ENCODE data around the gene NME9.

Gene NME9

DNA sequence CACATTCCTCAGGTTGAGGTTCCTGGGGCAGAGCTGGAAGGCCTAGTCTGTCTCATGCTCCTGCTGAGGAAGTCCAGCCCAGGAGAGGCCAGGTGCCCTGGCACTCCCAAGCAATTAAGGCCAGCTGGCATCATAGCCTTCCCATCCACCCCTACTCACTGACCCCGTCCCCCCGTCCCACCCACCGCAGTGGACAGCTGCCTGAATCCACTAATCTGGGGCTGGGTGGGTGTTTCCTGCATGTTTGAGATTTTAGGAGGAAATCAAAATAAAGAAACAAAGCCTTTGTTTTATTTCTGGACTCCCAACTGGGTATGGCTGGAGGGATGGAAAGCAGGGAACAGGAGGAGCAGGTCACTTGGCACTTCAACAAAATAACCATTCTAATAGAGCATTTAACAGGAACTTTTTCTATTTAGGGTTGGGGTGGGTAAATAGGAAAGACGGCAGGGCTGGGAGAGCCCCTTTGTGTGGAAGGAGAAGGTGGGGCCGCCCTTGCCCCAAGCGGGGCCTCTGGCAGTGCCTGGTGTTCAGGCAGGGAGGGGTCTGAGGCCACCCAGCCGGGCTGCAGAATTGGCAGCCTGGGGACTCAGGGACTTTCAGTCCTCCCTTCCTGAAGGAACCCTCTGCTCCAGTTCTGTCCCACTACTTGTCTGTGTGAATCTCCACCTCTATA is 27.2 kb upstream of the NME9 start:
- Mint-ChIP-seq H3K36me3 (ENCODE audit: low read depth) (peaks cover 76% of the 10 kb centered on the region), H3K9me3 (no peaks in the 10 kb centered on the region), H3K27ac (no peak overlapping the region), H3K27me3 (no peaks in the 10 kb centered on the region), H3K4me1 (ENCODE audit: low read depth) (peaks cover 56% of the 10 kb centered on the region), H3K4me3 (no peak overlapping the region)
- intact Hi-C loops (cut with micrococcal nuclease), result no loop called here

DNA sequence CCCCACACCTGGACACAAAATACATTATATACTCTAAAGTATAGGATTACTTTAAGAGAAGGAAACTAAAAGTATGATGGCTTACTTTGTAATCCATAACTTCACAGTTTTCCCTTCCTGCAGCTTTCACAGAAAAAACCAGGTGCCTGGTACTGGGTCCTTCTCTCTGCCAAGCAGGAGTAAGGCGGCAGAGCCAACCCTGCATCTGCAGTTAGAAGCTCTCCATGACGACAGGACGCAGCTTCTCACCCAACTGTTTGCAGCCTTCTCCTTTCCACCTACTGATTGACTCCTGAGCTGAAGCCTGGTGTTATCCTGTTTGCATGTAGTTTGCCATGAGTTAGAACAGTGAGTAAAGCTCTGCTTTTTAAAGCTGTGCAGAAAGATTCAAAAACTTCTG is 25.4 kb upstream of the NME9 start:
- Mint-ChIP-seq H3K36me3 (ENCODE audit: low read depth) (peaks cover 64% of the 10 kb centered on the region), H3K9me3 (no peaks in the 10 kb centered on the region), H3K27me3 (no peaks in the 10 kb centered on the region), H3K4me1 (ENCODE audit: low read depth) (peaks cover 59% of the 10 kb centered on the region), H3K27ac (no peak overlapping the region), H3K4me3 (no peak overlapping the region)
- intact Hi-C loops (cut with micrococcal nuclease), result no loop called here

DNA sequence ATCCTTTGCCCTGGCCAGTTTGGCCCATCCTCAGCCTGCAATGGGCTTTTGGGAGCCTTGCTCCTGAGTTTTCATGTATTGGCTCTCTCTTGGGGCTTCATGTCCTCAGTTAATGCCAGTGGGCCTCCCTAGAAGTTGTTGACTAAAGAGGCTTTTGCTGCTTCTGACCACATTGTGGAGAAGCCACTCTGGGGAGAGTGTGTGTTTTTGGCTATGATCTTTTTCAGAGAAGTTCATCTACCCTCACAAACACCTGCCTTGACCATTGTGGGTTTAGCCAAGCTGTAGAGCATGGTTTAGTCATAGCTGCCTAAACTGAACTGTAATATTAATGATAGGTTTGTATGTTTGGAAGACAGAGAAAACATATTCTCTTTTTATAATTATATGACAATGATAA is 24.7 kb upstream of the NME9 start:
- Mint-ChIP-seq H3K36me3 (ENCODE audit: low read depth) (peaks cover 64% of the 10 kb centered on the region), H3K27me3 (no peaks in the 10 kb centered on the region), H3K4me3 (no peak overlapping the region), H3K9me3 (no peaks in the 10 kb centered on the region), H3K27ac (no peak overlapping the region), H3K4me1 (ENCODE audit: low read depth) (peaks cover 66% of the 10 kb centered on the region)
- intact Hi-C loops (cut with micrococcal nuclease), result no loop called here

DNA sequence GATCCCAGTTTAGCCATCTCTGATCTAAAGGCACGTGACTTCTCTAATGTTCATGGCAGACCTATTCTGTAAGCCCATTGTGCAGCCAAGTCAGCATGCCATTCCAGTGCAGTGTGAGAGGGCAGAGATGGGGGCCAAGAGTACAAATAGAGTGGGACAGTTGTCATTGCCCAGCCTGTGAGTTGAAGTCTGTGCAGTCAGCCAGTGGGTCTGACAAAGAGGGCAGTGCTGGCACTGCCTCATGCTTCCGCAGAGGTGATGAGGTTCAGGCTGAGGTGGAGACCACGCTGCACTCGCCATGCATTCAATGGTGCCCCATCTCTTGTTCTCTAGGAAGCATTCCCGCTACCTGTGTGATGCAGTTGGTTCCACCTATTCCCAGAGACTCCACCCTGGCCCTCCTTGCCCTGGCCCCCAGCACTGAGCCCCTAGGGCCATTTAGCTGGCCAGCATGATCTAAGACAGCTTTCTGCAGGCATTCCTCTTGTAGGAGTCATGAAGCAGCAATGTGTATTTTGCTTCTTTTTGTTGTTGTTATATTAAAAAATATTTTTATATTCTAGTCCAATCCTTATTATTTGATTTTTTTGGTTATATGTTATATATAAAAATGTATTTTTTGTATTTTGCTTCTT is 22.4 kb upstream of the NME9 start:
- Mint-ChIP-seq H3K9me3 (no peaks in the 10 kb centered on the region), H3K4me3 (no peak overlapping the region), H3K27ac (no peak overlapping the region), H3K36me3 (ENCODE audit: low read depth) (peaks cover 58% of the 10 kb centered on the region), H3K4me1 (ENCODE audit: low read depth) (peaks cover 61% of the 10 kb centered on the region), H3K27me3 (no peaks in the 10 kb centered on the region)
- intact Hi-C loops (cut with micrococcal nuclease), result no loop called here

DNA sequence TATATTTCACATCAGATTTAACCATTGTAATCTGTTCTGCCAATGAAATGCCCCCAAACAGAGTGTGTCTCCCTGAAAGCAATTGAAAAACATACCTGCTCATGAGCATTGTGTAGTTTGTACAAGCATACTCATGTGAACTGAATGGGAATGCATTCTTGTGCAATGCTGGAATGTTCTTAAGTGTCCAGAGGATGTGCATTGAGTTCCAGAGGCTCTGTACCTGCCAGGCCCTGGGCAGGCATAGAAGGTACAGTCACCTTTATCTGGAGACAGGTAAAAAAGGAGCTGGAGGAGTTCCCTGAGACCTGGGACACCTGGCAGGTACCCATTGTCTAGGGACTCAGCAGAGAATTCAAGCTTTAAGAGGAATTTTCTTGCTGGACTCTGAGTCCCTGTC is 21.5 kb upstream of the NME9 start:
- Mint-ChIP-seq H3K36me3 (ENCODE audit: low read depth) (peaks cover 49% of the 10 kb centered on the region), H3K9me3 (no peaks in the 10 kb centered on the region), H3K27me3 (no peaks in the 10 kb centered on the region), H3K4me1 (ENCODE audit: low read depth) (peaks cover 59% of the 10 kb centered on the region), H3K27ac (peak overlapping the region; percentile 99), H3K4me3 (no peak overlapping the region)
- intact Hi-C loops (cut with micrococcal nuclease), result no loop called here

DNA sequence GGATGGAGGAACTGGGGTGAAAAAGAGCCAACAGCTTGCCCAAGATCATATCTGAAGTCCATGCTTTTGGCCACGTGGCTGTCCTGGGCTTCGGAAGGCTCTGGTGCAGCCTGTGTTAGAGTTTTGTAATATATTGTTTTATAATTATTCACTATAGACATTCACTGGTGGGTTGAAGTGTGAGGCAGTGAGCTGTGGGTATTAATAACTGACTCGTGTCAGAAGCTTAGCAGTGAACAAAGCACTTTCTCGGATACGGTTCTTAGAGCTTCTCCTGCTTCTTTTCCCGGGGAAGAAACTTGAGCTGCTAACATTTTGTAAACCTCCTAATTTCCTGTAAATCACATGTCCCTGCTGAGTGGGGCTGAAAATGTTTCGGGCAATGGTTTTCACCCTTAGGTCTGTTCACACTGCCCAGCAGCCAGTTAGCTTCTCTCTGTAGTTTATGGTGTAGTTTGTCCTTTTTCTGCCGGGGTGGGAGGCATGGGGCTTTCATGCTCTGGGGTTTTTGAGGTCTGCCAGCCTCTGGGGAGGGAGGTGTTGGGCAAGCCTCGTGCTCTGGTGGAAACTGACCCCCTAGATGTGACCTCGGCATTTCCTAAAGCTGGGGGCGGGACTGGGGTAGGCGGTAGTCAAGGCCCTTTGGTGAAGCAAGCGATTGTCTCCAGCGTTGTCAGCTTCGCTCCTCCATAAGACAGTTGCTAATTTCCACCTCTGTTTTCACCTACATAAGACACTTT is 20.4 kb upstream of the NME9 start:
- Mint-ChIP-seq H3K4me3 (peak overlapping the region; percentile 100), H3K9me3 (no peaks in the 10 kb centered on the region), H3K27me3 (peaks cover 7% of the 10 kb centered on the region), H3K4me1 (ENCODE audit: low read depth) (peaks cover 59% of the 10 kb centered on the region), H3K36me3 (ENCODE audit: low read depth) (peaks cover 39% of the 10 kb centered on the region), H3K27ac (peak overlapping the region; percentile 99)
- intact Hi-C loops (cut with micrococcal nuclease), result loop anchor here (2.0 kb wide), 2 partner anchors 17 to 61 kb away; no protein-coding TSS in a partner anchor

DNA sequence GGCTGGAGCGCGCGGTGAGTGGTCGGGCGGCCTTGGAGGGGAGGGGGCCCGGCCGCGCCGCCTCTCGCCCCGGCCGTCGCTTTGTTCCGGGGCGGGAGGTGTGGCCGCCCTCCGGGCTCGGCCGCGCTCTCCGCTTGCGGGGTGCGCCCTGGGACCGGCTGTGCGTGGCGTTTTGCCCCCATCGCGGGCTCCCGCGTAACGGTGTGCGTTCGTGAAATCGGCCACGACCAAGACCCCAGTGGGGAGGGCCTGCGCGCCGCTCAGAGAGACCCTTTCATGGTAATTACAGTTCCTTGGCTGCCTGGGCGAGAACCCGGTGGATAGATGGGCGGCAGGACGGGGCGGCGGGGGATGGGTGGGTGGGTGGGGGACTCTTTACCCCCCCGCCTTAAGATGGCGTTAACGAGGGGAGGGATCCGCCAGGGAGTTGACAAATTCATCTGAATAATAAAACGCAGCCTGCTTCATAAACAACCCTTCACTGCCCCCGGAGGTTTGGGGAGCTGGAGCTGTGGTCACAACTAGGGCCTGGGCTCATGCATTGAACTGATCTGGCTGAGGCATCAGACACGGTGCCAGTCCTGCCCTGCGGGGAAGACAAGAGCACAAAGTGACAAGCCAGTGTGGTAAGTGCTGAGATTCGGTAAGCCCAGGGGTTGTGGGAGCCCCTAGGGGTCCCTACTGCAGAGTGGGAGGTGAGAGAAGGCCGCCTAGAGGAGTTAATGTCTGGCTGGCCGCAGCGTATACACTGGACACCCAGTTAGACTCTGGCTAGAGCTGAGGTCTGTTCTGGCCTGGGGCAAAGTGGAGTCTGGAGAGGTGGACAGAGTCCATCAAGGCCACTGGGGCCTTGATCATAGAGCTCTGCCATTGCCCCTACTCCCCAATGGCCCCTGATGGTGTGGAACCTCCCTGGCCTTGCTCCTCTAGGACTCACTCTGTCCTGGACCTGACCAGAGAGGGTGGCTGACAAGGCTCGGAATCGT is 19.4 kb upstream of the NME9 start:
- Mint-ChIP-seq H3K4me1 (ENCODE audit: low read depth) (peaks cover 55% of the 10 kb centered on the region), H3K27ac (peak overlapping the region; percentile 99), H3K36me3 (ENCODE audit: low read depth) (peaks cover 37% of the 10 kb centered on the region), H3K27me3 (peaks cover 7% of the 10 kb centered on the region), H3K4me3 (peak overlapping the region; percentile 100), H3K9me3 (no peaks in the 10 kb centered on the region)
- intact Hi-C loops (cut with micrococcal nuclease), result loop anchor here (1.0 to 2.0 kb wide), 3 partner anchors 18 to 62 kb away; no protein-coding TSS in a partner anchor

DNA sequence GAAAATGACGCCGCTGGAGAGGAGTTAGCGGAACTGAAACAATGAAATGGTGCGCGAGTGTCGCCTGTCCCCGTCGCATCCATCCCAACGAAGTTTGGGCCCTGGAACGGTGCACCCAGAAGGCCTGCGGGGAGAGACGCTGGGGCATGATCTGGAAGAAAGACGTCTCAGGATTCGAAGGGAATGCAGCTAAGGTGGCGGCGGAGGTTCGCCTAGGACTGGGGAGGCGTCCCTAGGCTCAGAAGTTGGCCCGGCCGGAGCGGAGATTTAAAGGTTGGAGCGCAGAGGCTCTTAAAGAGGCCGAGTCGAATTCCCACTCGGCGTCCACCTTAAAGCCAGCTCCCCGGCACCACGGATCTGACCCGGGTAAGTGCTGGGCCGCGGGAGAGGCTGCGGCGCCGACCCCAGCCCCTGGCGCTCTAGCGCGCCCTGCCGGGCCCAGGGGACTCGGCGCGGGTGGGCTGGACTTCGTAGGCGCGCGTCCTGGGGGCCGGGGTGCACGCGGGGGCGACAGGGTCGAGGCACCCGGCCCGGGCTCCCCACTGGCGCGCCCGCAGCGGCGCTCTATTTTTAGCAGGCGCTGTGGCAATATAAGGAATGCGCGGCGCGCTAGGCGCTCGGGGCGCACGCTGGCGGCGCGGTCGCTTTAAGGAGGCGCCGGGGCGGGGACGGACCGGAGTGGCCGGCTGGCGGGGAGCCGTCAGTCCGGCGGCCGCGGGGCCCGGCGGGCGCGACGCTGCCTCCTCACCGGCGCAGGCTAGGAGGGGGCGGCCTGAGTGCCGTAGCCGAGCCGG is 18.5 kb upstream of the NME9 start, which contains the start of gene MRAS:
Gene MRAS, plus strand, starts transcription at position 620 of the 794 bp plus-strand sequence. CDS start 24,305 bp downstream, outside the sequence.
- Mint-ChIP-seq H3K4me1 (ENCODE audit: low read depth) (peaks cover 46% of the 10 kb centered on the region), H3K36me3 (ENCODE audit: low read depth) (peaks cover 28% of the 10 kb centered on the region), H3K27ac (peak within 1 kb of the TSS; percentile 99), H3K9me3 (no peaks in the 10 kb centered on the region), H3K4me3 (peak within 1 kb of the TSS; percentile 100), H3K27me3 (peaks cover 7% of the 10 kb centered on the region)
- intact Hi-C loops (cut with micrococcal nuclease), result loop anchor here (1.0 to 2.0 kb wide), 3 partner anchors 19 to 63 kb away; no protein-coding TSS in a partner anchor

DNA sequence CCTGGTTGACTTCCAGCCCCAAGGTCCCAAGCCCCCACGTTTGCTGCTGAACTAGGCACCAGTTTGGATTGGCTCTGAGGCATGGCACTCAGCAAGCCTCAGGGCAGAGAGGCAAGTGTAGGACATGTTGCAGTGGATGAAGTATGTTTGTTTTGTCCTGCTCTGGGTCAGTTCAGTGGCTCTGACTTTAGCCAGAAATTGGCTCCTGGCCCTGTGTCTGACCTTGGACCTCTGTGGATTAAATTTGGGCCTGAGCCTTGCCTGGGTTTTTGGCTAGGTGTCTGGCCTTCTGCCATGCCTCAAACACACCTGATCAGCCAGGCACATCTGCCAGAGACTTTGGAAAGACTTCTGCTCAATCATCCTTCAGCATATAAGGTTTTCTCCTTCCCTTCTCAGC is 15.1 kb upstream of the NME9 start:
- Mint-ChIP-seq H3K27me3 (peaks cover 9% of the 10 kb centered on the region), H3K4me3 (no peak overlapping the region), H3K36me3 (ENCODE audit: low read depth) (peaks cover 16% of the 10 kb centered on the region), H3K4me1 (ENCODE audit: low read depth) (peaks cover 19% of the 10 kb centered on the region), H3K27ac (peak overlapping the region; percentile 22), H3K9me3 (no peaks in the 10 kb centered on the region)
- intact Hi-C loops (cut with micrococcal nuclease), result no loop called here

DNA sequence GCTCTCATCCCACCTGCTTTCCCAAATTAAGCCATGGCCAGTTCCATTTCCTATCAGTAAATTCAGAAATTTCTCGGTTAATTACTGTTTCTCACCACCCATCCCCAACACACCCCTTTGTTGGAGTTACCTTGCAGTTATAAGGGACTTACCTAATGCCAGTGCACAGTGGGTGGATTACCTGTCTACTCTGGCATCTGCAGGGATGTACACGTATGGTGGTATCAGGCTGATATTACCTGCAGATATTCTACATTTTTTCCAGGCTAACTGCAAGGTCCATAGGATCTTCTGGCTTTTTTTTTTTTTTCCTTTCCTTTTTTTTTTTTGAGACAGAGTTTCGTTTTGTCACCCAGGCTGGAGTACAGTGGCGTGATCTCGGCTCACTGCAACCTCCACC is 10.9 kb upstream of the NME9 start:
- no peak overlapping the region for H3K27ac Mint-ChIP-seq
- H3K36me3 Mint-ChIP-seq (ENCODE audit: low read depth), result no peaks in the 10 kb centered on the region
- H3K9me3 Mint-ChIP-seq, result no peaks in the 10 kb centered on the region
- H3K27me3 Mint-ChIP-seq, result peaks cover 11% of the 10 kb centered on the region
- no peaks in the 10 kb centered on the region for H3K4me1 Mint-ChIP-seq (ENCODE audit: low read depth)
- intact Hi-C loops (cut with micrococcal nuclease), result no loop called here
- H3K4me3 Mint-ChIP-seq, result no peak overlapping the region

DNA sequence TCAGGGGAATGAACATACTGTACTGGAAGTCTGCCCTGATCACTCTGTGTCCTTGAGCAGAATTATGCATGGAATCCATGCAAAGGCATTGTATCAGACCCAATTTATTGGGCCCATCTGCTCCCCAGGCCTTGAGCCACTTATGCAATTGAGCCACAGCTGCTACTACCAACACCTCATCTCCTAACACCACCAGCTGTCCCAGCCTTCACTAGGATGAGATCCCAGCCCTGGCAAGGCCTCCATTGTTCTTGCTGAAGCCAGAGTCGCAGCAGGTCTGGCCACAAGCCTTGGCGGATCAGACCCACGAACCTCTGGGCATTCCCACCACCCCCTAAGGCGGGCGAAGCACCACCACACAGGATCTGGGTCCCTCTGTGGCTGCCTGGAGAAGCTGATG is 9.2 kb upstream of the NME9 start:
- intact Hi-C loops (cut with micrococcal nuclease), result no loop called here

DNA sequence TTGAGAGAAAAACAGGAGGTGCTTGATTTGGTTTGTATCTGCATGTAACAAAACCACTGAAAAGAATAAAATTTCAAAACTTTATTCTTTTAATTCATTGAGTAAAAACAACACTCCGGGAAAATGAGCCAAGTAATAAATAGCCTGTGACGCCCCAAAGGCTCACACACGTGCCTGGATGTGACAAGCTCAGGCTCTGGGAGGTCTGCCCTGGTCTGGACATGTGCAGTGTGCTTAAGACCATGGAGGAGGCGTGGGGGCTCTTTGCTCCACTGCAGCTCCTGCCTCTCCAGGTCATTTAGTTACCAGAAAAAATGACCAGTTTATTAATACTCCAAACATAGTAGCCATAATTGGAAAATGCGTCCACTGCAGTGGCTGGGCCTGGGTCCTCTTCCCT is 8.6 kb upstream of the NME9 start:
- H3K4me1 Mint-ChIP-seq (ENCODE audit: low read depth), result no peaks in the 10 kb centered on the region
- no peak overlapping the region for H3K27ac Mint-ChIP-seq
- H3K27me3 Mint-ChIP-seq, result peaks cover 7% of the 10 kb centered on the region
- H3K9me3 Mint-ChIP-seq, result no peaks in the 10 kb centered on the region
- H3K4me3 Mint-ChIP-seq, result no peak overlapping the region
- H3K36me3 Mint-ChIP-seq (ENCODE audit: low read depth), result no peaks in the 10 kb centered on the region
- intact Hi-C loops (cut with micrococcal nuclease), result no loop called here

More for the DNA sequence above, 9.2 kb upstream of the NME9 start:
- Mint-ChIP-seq H3K4me1 (ENCODE audit: low read depth) (no peaks in the 10 kb centered on the region), H3K27ac (no peak overlapping the region), H3K4me3 (no peak overlapping the region), H3K9me3 (no peaks in the 10 kb centered on the region), H3K36me3 (ENCODE audit: low read depth) (no peaks in the 10 kb centered on the region), H3K27me3 (peaks cover 7% of the 10 kb centered on the region)
